ENCODE results near the gene CREBRF. TPM values are rescaled to one million over a fixed set of nuclear protein-coding genes. Genes with fewer than 3 reads are reported as not detected.
"Not testable (repeated sequence)": the region's sequence is repeated elsewhere in the genome, so short reads cannot be mapped to it uniquely, and the experiment has no call there.

Gene CREBRF
- polyA plus RNA-seq, 1 donor from 2014 or later = 53.6 TPM

DNA sequence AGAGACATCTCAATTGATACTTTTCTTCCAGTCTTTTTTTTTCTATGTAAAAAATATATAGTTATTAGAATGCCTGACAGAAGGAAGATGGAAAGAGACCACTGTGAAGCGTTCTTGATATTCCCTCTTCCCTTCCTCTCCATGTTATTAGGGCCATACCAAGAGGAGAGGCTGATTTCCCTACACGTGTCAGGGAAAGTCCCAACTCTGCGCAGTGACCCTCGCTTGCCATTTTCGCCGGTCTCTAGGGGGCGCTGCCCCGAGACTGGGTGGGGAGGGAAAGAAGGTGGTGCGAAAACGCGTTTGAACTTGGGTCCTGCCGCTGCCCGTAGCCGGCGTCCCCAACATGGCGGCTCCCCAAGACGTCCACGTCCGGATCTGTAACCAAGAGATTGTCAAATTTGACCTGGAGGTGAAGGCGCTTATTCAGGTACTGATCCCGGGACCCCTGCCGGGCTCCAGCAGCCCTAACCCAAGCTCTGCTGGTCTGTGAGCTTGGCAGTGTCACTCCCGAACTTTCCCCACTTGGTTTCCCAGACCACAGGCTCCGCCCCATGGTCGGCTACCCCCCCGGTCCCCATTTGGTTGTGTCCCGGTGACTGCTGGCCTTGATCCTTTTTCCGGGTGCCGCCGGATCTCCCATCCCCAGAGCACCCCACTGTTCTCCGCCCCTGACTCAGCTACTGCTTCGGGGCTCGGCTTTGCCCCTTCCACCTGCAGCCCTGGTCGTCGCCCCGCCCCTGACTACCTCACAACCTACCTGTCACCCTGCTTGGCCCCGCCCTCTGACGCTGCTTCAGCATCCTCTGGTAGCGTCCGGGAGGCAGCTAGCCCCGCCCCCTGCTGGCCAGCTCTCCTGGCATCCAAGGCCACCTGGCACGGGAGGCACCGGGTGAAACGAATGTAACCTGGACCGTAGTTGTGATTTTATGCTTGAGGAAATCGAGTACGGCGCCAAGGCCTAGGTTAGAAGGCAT lies 88.3 kb downstream of the CREBRF start, which contains the start of gene BNIP1:
Gene BNIP1, plus strand, starts transcription at position 332 of the 977 bp plus-strand sequence. Its CDS starts 15 bp downstream, at position 347.
- peaks cover 9% of the 10 kb centered on the region for H3K36me3 Mint-ChIP-seq
- no peaks in the 10 kb centered on the region for H3K27me3 Mint-ChIP-seq
- peaks cover 0 to 1% (median 0%) of the 10 kb centered on the region in 3 donors for H3K9me3 Mint-ChIP-seq
- H3K27ac Mint-ChIP-seq = peak within 1 kb of the TSS; percentile 97 to 99 (median 98)
- peak within 1 kb of the TSS; percentile 93 to 99 (median 96) for H3K4me3 Mint-ChIP-seq
- H3K4me1 Mint-ChIP-seq = peaks cover 7 to 15% (median 14%) of the 10 kb centered on the region in 3 donors

DNA sequence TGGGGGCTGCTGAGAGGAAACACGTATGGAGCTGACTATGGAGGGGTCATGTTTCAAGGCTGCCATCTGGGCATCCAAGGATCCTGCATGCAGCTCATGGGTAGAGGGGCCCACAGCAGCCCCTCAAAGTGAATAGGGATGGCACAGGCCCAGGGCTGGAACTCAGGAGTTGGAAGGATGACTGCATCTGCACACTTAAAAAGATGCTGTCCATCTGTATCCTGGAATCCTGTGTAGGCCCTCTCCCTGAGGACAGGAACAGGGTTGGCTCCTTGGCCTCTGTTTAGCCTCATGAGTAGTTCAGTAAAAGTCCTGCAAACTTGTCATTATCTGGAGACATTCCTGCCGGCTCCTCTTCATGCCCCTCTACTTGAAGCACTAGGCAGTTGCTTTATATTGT lies 92.2 kb downstream of the CREBRF start:
- Mint-ChIP-seq H3K4me1 (peaks cover 7 to 15% (median 14%) of the 10 kb centered on the region in 3 donors), H3K27ac (peak overlapping the region in 2 of 3 donors; percentile 4 to 72), H3K9me3 (peaks cover 0 to 1% (median 0%) of the 10 kb centered on the region in 3 donors), H3K36me3 (peaks cover 15% of the 10 kb centered on the region), H3K27me3 (no peaks in the 10 kb centered on the region), H3K4me3 (peak overlapping the region in 1 of 4 donors; percentile 46)

DNA sequence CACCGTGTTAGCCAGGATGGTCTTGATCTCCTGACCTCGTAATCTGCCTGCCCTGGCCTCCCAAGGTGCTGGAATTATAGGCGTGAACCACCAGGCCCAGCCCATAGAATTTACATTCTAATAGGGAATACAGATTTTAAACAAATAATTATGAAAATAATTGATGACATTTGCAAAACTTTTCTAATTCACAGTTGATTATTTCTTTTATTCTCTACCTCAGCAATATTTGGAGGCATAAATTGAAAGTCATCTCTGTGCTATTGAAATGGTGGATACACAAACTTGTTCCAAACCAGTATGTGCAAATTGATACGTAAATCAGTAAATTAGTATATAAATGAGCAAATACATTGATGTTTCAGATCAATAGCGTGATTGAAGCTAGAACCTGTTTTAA lies 96.4 kb downstream of the CREBRF start:
- Mint-ChIP-seq H3K27me3 (no peaks in the 10 kb centered on the region), H3K27ac (no peak overlapping the region), H3K36me3 (peaks cover 20% of the 10 kb centered on the region), H3K4me1 (peaks cover 0 to 1% (median under 1%) of the 10 kb centered on the region in 3 donors), H3K9me3 (no peaks in the 10 kb centered on the region), H3K4me3 (no peak overlapping the region)

DNA sequence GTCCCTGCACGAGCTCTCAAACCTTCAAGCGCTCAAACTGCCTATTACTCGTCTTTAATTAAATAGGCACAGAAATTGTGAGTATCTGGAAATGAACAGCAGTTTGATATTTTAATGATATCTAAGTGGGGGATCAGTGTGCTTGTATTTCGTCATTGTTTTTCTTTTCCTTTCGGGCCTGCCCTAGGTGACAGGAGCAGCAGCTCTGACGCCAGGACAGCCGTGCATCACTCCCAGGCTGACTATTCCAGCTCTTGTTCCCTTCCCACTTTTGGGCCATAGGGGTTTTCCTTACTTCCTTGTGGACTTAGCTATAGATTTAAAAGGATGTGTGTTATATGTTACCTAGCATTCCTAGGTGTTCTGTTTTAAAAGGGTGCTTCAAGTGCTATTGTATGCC lies 97.7 kb downstream of the CREBRF start:
- Mint-ChIP-seq H3K4me1 (peaks cover 0 to 1% (median 0%) of the 10 kb centered on the region in 3 donors), H3K27me3 (no peaks in the 10 kb centered on the region), H3K9me3 (no peaks in the 10 kb centered on the region), H3K27ac (no peak overlapping the region), H3K36me3 (peaks cover 17% of the 10 kb centered on the region), H3K4me3 (no peak overlapping the region)

DNA sequence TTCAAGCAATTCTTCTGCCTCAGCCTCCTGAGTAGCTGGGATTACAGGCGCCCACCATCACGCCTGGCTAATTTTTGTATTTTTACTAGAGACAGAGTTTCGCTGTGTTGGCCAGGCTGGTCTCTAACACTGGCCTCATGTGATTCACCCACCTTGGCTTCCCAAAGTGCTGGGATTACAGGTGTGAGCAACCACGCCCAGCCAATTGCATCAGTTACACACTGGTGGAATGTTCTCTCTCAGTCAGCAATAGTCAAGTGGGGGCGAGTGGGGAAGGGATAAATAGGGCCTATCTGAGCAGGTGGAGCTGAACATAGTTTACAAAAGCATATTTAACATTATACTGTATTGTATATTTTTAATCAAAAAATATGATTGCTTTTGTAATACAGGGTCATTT lies 98.5 kb downstream of the CREBRF start:
- H3K9me3 Mint-ChIP-seq = not testable (repeated sequence)

DNA sequence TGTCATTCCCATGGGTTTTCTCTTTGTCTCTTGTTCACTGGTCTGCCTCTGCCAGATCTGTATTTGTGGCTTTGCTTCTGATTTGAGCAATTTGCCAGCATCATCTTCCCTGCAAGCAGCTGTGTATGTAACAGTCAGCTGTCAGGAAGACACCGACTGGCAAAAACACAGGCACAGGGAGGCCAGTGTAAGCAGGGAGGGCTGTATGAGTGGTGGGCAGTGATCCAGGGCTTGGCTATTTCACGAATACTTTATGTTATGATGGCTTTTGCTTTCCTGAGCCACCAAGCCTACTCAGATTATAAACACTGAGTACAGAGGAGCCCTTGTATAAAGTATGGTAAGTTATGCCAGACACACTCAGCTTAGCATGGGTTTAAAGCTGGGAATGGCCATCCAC lies 99.8 kb downstream of the CREBRF start:
- Mint-ChIP-seq H3K4me1 (peaks cover 0 to 1% (median 0%) of the 10 kb centered on the region in 3 donors), H3K9me3 (no peaks in the 10 kb centered on the region), H3K4me3 (no peak overlapping the region), H3K27me3 (no peaks in the 10 kb centered on the region), H3K27ac (no peak overlapping the region), H3K36me3 (peaks cover 10% of the 10 kb centered on the region)

More for the DNA sequence above, 98.5 kb downstream of the CREBRF start:
- not testable (repeated sequence) for H3K4me3 Mint-ChIP-seq, H3K27me3 Mint-ChIP-seq, H3K4me1 Mint-ChIP-seq, H3K27ac Mint-ChIP-seq
- peaks cover 10% of the 10 kb centered on the region for H3K36me3 Mint-ChIP-seq

DNA sequence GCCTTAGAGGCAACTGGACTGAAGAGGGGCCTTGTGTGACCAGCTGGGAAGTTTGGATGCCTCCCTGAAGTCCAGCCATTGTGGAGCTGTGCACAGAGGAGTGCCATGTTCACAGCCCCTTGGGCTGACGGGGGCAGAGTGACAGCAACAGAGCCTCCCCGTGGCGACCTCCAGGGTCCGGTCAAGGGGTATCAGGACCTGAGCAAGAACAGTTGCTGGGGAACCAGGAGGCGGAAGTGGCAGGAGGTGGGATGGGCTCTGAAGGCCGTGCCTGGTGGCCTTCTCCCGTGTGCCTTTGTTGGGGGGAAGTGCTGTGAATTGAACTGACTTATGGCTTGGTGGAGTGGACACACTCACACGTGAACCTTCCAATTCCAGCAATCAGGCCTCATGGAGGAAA lies 102.2 kb downstream of the CREBRF start:
- Mint-ChIP-seq H3K27me3 (no peaks in the 10 kb centered on the region), H3K4me3 (no peak overlapping the region), H3K36me3 (peaks cover 11% of the 10 kb centered on the region), H3K4me1 (peaks cover 0 to 1% (median 0%) of the 10 kb centered on the region in 3 donors), H3K27ac (no peak overlapping the region), H3K9me3 (no peaks in the 10 kb centered on the region)

DNA sequence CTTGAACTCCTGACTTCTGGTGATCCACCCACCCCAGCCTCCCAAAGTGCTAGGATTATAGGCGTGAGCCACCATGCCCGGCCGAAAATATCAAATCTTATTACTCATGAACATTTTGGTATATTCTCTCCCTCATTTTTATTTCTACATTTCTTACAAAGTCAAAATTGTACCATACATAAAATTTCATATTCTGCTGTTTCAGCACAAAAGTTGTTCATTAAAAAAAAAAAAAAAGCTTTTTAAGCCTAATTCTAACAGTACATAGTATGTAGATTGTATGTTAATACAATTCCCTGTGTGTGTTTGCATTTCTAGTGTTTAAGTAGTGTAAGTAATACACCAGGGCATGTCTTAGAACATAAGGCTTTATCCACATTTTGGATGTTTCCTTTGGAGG lies 103.1 kb downstream of the CREBRF start:
- Mint-ChIP-seq H3K27ac (no peak overlapping the region), H3K4me1 (peaks cover 0 to 1% (median 0%) of the 10 kb centered on the region in 3 donors), H3K4me3 (no peak overlapping the region), H3K9me3 (no peaks in the 10 kb centered on the region), H3K27me3 (no peaks in the 10 kb centered on the region), H3K36me3 (peaks cover 10% of the 10 kb centered on the region)

DNA sequence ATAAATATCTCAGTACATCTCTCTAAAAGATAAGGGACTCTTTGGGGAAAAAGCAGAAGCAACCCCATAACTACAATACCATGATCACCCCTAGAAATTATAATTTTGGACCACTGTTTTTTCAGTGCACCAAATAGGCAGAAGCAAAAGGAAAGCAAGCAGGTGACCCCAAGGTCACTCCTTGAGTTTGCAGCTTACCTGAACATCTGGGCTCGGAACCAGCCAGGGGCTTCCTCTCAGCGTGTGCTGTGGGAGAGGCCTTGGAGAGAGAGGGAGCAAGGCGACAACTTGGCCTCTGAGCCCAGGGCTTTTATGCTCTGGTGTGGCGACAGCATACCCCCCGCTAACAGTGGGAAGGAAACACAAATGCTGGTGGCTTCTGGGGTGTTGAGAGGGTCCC lies 105.0 kb downstream of the CREBRF start:
- Mint-ChIP-seq H3K36me3 (peaks cover 9% of the 10 kb centered on the region), H3K4me3 (no peak overlapping the region), H3K27ac (no peak overlapping the region), H3K27me3 (no peaks in the 10 kb centered on the region), H3K9me3 (no peaks in the 10 kb centered on the region), H3K4me1 (no peaks in the 10 kb centered on the region)

DNA sequence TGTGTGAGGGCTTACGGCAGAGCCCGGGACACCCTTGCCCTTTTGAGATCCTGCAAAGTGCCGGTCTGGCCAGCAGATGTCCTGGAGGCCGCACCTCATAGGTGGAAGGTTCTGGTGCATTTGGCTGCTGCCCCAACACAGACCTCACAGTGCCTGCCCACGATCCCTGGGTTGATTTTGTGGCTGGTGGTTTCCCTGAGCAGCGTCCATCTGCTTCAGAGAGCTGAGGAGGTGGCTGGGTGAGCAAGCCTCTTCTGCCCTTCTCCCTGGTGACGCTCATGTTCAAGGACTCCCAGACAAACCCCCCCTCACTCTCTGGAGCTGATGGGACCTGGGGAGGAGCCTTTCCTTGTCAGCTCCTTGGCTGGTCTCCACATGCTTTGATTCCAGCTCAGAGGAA lies 107.1 kb downstream of the CREBRF start:
- Mint-ChIP-seq H3K27ac (no peak overlapping the region), H3K4me1 (peaks cover 0 to 2% (median 0%) of the 10 kb centered on the region in 3 donors), H3K9me3 (no peaks in the 10 kb centered on the region), H3K4me3 (no peak overlapping the region), H3K36me3 (peaks cover 9% of the 10 kb centered on the region), H3K27me3 (no peaks in the 10 kb centered on the region)

DNA sequence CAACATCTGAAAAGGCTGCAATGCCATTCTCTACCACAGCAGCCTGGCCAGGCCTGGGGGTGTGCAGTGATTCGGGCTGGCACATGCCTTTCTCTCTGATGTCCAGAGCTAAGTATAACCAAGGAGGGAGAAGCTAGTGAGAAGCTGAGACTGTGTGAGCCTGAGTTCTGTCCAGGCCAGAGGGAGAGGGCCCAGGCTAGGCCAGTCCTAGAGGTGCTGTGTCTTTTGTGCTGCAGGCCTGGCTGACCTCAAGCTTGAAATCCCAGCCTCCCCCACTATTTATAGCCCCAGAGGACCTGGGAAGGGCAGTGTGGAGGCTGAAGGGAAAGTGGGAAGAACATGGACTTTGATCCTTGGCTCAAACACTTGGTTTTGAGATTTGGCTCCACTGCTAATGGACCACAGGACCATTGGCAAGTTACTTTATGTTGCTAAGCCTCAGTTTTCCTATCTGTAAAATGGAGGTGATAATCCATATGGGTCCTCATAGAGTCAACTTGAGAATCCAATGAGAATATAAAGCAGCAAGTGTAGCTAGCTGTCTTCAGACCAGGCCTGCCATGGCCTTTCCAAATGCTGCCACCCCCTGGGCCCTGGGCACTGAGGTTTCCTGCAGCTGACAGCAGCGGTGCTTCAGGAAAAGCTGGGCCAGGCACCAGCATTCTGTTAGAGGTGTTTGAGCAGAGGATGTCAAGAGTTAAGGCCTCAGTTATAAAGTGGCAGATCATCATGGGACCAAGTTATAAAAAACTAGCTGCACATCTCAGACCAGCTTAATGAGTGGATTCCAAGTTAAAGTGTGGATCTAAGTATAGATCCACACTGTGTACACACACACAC lies 109.2 kb downstream of the CREBRF start:
- Mint-ChIP-seq H3K27ac (no peak overlapping the region), H3K4me1 (peaks cover 0 to 2% (median 0%) of the 10 kb centered on the region in 3 donors), H3K36me3 (peaks cover 9% of the 10 kb centered on the region), H3K27me3 (no peaks in the 10 kb centered on the region), H3K4me3 (no peak overlapping the region), H3K9me3 (no peaks in the 10 kb centered on the region)

DNA sequence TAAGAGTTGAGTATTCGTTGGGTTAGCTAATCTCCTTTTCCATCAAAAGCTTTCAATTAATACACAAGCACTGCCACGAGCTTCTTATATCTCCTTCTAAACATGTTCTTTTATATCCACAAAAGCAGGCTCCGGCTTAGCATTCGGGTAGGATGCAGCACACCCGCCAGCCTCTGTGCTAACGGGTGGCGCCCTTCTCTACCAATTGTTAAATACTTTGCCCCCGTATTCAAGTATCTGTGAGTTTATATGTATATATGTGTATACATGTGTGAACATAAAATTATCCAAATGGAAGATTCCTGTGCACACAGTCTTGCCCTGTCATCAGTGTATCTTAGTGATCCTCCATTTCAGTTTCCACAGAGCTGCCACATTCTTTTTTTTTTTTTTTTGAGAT lies 116.0 kb downstream of the CREBRF start:
- Mint-ChIP-seq H3K27me3 (peaks cover 3% of the 10 kb centered on the region), H3K4me1 (peaks cover 0 to 2% (median 0%) of the 10 kb centered on the region in 3 donors), H3K36me3 (peaks cover 4% of the 10 kb centered on the region), H3K9me3 (peaks cover 0 to 2% (median 0%) of the 10 kb centered on the region in 3 donors), H3K4me3 (no peak overlapping the region), H3K27ac (no peak overlapping the region)

DNA sequence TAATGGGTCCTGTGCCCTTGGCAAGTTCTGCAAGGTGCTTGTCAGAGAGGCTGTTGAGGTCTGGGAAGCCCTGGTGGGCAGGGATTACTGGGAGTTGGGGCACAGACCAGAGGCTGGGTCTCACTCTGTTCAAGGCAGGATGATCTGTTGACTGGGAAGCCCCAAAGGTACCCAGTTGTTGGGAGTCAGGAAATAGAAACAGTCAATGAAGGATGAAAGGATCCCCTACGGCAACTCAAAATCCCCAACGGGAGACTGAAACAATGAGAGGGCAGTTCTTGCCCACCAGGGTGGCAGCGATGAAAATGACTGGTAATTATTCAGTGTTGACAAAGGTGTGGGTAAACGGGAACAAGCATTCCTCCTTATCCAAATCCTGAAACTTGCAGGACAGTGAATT lies 119.4 kb downstream of the CREBRF start:
- H3K27ac Mint-ChIP-seq = no peak overlapping the region

DNA sequence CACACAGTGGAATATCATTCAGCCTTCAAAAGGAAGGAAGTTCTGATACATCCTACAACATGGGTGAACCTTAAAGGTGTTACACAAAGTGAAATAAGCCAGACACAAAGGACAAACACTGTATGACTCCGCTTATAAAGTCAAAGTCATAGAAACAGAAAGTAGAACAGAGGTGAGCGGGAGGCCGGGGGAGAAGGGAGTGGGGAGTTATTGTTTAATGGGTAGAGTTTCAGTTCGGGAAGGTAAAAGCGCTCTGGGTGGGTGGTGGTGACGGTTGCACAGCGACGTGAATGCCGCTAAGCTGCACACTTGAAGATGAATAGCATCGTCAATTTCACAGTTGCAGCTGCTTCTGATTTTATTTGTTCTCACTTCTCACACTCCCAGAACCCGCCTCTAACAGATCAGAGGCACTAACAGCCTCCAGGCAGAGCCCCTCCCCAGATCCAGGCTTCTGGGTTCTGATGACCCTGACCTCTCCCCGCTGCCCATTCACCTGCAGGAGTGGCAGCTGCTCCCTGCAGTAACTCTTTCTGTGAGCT lies 122.3 kb downstream of the CREBRF start:
- no peak overlapping the region for H3K27ac Mint-ChIP-seq
- H3K9me3 Mint-ChIP-seq = peaks cover 0 to 3% (median 1%) of the 10 kb centered on the region in 3 donors
- no peak overlapping the region for H3K4me3 Mint-ChIP-seq
- peaks cover 5% of the 10 kb centered on the region for H3K36me3 Mint-ChIP-seq
- peaks cover 6% of the 10 kb centered on the region for H3K27me3 Mint-ChIP-seq
- no peaks in the 10 kb centered on the region for H3K4me1 Mint-ChIP-seq

More for the DNA sequence above, 119.4 kb downstream of the CREBRF start:
- H3K36me3 Mint-ChIP-seq = peaks cover 7% of the 10 kb centered on the region
- peaks cover 6% of the 10 kb centered on the region for H3K27me3 Mint-ChIP-seq
- H3K4me1 Mint-ChIP-seq = no peaks in the 10 kb centered on the region
- peaks cover 0 to 4% (median 0%) of the 10 kb centered on the region in 3 donors for H3K9me3 Mint-ChIP-seq
- no peak overlapping the region for H3K4me3 Mint-ChIP-seq
